HepG2 (cell line): ENCODE data around the gene RPTOR.

Experiments used
- BHLHE40 ChIP-seq: IDR thresholded peaks from 2 replicates; pipeline ENCODE4 v1.6.1; 2011; ENCODE audit warnings: low read length, improper control_type of control experiment
- FOXK1 ChIP-seq: sonication (generic); formaldehyde crosslinking; IDR thresholded peaks from 2 replicates; pipeline ENCODE4 v1.4.0; 2020; ENCODE audit warnings: low read depth, missing genetic modification reagents, borderline replicate concordance
- MZF1 ChIP-seq: sonication (generic); formaldehyde crosslinking; IDR thresholded peaks from 2 replicates; pipeline ENCODE4 v1.8.1; 2023; ENCODE audit warnings: mild to moderate bottlenecking, missing genetic modification reagents, borderline replicate concordance
- STAG1 ChIP-seq: sonication (generic); formaldehyde crosslinking; IDR thresholded peaks from 2 replicates; pipeline ENCODE4 v1.4.0; 2020; ENCODE audit warnings: missing genetic modification reagents

- TF ChIP-seq FOXK1 (CRISPR knock-in tag), result no peak
- no peak for TF ChIP-seq BHLHE40
- TF ChIP-seq STAG1 (CRISPR knock-in tag), result no peak
- no peak for TF ChIP-seq MZF1 (CRISPR knock-in tag)
Observed at GRCh38 chr17:80750263-80750662, 205.6 kb downstream of the RPTOR start.
